LNCaP clone FGC (cell line): ENCODE data around the gene CANX.
"Not testable (repeated sequence)": the region's sequence is repeated elsewhere in the genome, so short reads cannot be mapped to it uniquely, and the experiment has no call there.

ENCODE experiments used
- DNase-seq: peaks from one replicate; pipeline ENCODE4 v3.0.0-alpha.2; 2011; ENCODE audit warnings: low read depth
- H3K4me3 ChIP-seq: 2 replicates; pipeline ENCODE4 v1.5.1; 2011; ENCODE audit warnings: mild to moderate bottlenecking, low read depth, low read length, control low read depth
- CTCF ChIP-seq: IDR thresholded peaks from 2 replicates; pipeline ENCODE4 v1.5.1; 2012; ENCODE audit warnings: mild to moderate bottlenecking; ENCODE audit not compliant: control insufficient read depth, insufficient read depth; ENCODE audit errors: extremely low read depth

CANX gene

GRCh38 chr5:179679014-179679674 is 19.6 kb upstream of the CANX start:
- no peak for TF ChIP-seq CTCF
- H3K4me3 ChIP-seq: peak overlapping the region; percentile 94
- DNase-seq: no peak

GRCh38 chr5:179680014-179680779 is 18.6 kb upstream of the CANX start:
- no peak overlapping the region for H3K4me3 ChIP-seq
- no peak for TF ChIP-seq CTCF
- DNase-seq: no peak

GRCh38 chr5:179680780-179681401 is 17.9 kb upstream of the CANX start, which contains the start of gene CBY3:
TSS of gene CBY3 (minus strand) at chr5:179681034. CDS start at chr5:179680918, 116 bp downstream.
- no peak for TF ChIP-seq CTCF
- no peak within 1 kb of the TSS for H3K4me3 ChIP-seq
- no peak for DNase-seq

- not testable (repeated sequence) for DNase-seq, H3K4me3 ChIP-seq
These were observed 9.6 kb upstream of the CANX start for GRCh38 chr5:179689212-179689611.

DNA sequence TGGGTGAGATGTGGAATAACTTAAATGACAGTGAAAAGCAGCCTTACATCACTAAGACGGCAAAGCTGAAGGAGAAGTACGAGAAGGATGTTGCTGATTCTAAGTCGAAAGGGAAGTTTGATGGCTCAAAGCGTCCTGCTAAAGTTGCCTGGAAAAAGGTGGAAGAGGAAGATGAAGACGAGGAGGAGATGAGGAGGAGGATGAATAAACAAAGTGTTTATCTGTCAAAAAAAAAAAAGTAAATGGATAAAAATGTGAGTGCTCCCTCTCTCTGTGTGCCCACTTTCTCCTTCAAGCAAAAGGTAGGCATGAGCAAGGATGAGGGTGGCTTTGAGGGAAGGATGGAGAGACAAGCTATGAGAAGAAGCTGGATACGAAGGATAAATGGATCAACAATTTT is 4.2 kb upstream of the CANX start:
- TF ChIP-seq CTCF: no peak
- no peak overlapping the region for H3K4me3 ChIP-seq
- no peak for DNase-seq

- DNase-seq: peak; percentile 65
- no peak for TF ChIP-seq CTCF
- no peak overlapping the region for H3K4me3 ChIP-seq
These were observed 2.2 kb upstream of the CANX start for GRCh38 chr5:179696603-179697002.

- DNase-seq: no peak
- no peak overlapping the region for H3K4me3 ChIP-seq
- no peak for TF ChIP-seq CTCF
These were observed 1.7 kb upstream of the CANX start for GRCh38 chr5:179697108-179697507.

GRCh38 chr5:179697543-179697942 is 1.2 kb upstream of the CANX start:
- not testable (repeated sequence) for DNase-seq
- peak overlapping the region; percentile 97 for H3K4me3 ChIP-seq
